HG02884 (cell line): ENCODE results near the gene ERLIN1.
A peak's percentile ranks its signal among the peaks of the same experiment; 100 is the strongest.

Experiments used
- ATAC-seq: cut with Tn5 transposase; IDR thresholded peaks from one replicate; pipeline ENCODE4 v1.9.1; 2021; ENCODE audit warnings: mild to moderate bottlenecking, moderate library complexity; ENCODE audit not compliant: unreplicated experiment

Gene ERLIN1

DNA sequence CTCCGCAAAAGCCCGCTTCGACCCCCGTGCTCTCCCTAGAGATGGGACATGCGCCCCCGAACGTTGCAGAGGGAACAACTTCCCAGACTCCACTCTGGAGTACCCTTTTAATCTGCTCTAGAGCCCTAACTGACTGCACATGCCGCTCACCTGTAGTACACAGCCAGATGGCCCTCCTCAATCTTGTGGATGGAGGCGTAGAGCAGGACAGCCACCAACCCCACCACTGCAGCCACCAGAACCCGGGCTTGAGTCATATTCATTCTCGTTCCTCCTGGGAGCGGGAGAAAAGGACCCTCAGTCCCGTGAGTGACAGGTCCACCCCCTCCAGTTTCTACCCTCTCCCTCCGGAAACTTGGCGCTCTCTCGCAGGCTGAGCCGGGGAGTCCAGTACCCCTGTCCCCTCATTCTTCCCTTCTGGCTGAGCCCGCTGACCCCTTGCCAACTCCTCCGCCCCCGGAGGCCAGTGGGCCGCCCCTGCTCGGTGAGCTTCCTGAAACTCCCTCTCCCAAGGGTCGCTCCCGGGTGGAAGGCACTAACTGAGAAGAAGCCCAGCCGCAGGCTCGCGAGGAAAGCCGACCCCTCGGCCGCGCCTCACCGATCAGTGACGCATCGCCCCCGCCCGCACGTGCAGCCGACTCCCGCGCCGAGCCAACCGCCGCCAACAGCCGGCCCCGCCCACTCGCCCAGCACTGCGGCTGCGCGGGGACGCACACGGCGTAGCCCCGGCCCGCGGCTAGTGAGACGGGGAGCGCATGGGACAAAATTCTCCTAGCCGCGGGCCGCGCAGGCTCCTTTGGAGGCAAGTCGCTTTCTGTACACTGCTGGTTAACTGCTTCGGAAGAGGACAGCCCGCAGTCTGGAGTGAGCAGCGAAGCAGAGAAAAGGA lies at the start of gene ERLIN1:
TSS of gene ERLIN1 (minus strand) at position 666 of the 889 bp plus-strand sequence. CDS start at position 263, 403 bp downstream.
- ATAC-seq: peak; percentile 73

- ATAC-seq: no peak
These were observed 46.3 kb upstream of the ERLIN1 start for GRCh38 chr10:100232101-100232500.

- ATAC-seq: no peak
These were observed 44.1 kb upstream of the ERLIN1 start for GRCh38 chr10:100229819-100230422.

GRCh38 chr10:100223879-100224278 lies 38.0 kb upstream of the ERLIN1 start:
- no peak for ATAC-seq

GRCh38 chr10:100222529-100222928 lies 36.7 kb upstream of the ERLIN1 start:
- no peak for ATAC-seq

- no peak for ATAC-seq
These were observed 30.2 kb upstream of the ERLIN1 start for GRCh38 chr10:100216006-100216405.

- ATAC-seq: no peak
These were observed 23.5 kb upstream of the ERLIN1 start for GRCh38 chr10:100209303-100209702.

DNA sequence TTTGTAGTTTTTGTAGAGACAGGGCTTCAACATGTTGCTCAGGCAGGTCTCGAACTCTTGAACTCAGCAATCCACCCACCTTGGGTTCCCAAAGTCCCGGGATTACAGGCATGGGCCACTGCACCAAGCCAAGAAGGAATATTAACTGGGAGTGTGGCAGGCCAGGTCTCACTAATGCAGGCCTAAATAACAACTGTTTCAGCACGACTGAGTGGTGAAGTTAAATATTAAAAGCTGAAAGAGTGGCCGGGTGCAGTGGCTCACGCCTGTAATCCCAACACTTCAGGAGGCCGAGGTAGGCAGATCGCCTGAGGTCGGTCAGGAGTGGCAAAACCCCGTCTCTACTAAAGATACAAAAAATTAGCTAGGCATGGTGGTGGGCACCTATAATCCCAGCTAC lies 22.4 kb upstream of the ERLIN1 start:
- ATAC-seq: no peak

GRCh38 chr10:100204370-100204769 lies 18.5 kb upstream of the ERLIN1 start:
- ATAC-seq: no peak

- no peak for ATAC-seq
These were observed 15.7 kb upstream of the ERLIN1 start for GRCh38 chr10:100201549-100201948.

DNA sequence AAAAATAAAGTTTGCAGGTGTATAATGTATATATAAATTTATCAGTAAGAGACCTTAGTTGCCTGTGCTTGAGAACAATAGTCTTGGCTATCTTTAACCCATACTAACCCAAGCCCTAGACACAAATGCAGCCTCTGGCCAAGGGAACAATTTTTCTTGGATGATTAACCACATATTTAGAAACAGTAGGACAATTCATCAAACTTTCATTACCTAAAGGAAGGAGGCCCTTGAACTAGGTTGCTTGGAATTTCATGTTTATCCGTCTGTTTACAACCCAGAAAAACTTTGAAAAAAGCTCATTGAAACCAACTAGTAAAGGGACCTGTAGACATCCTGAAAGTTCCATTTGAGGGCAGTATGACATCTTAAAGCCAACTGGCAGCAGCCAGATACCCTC lies 8.9 kb upstream of the ERLIN1 start:
- no peak for ATAC-seq

DNA sequence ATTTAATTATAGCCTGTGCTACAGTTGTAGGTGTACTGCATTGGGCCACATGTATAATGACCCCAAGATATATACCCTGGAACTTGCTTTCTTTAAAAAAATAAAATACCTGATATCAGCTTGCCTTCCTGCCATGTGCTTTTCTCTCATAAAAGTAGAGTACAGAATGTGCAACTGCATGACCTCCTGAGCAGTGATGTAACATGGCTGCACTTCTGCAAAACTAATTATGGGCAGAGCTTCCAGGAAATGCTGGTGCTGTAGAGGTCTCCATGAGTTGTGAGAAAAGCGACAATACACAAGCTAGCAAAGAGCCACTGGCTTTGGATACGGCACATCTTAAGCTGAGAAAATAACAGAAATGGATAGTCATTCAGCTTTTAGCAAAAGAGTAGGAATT lies 6.5 kb upstream of the ERLIN1 start:
- no peak for ATAC-seq

DNA sequence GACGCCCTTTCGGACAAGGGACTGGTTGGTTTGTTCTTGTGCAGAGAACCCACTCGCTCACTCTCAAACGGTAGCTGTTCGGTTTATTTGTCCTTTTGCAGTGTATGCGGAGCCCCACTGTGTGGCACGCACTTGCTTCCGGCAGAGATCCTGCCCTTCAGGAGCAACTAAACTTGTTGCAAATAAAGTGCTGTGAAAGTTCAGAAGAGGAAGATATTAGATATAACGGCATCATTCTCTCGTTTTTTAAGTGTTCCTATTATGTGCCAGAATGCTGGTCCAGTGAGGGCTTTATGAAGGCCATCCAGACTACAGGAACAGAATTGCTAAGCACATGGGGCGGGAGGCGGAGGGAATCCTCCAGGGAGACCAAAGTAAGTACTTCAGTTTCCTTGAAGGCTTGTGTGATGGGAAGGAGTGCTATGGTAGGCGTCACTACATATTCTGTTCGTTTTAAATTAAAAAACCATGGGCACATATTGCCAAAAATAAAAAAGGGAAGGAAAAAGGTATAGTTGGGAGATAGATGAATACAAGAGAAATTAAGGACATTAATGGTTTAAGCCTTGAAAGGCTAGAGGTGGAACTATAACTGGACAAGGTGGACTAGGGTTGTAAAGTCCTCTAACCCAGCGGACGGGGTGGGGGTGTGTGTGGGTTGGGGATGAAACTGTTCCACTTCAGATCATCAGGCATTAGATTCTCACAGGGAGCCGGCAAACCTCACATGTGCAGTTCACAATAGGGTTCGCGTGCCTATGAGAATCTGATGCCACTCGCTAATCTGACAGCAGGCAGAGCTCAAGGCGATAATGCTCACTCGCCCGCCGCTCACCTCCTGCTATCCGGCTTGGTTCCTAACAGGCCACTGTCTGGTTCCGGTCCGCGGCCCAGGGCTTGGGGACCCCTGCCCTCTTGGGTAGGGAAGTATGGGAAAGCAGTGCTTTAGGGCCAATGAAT lies 704 bp upstream of the ERLIN1 start:
- ATAC-seq: peak; percentile 36

DNA sequence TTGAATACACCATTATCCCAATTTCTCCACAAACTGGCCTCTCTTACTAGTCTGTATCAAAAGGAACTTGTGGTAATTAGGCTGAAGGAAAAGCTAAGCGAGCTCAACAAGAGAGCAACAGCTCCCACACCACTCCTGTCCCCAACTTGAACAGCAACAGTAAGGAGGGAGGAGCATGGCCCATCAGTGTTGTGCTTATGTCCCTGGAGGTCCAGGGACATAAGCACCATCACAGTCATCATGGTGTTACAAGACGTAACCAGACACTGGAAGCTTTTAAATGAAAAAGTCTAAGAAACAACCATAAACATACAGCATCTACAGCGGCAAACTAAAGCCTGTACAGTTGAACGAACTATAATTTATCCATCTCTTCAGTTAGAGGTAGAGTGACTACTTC lies 989 bp downstream of the ERLIN1 start:
- ATAC-seq: no peak

DNA sequence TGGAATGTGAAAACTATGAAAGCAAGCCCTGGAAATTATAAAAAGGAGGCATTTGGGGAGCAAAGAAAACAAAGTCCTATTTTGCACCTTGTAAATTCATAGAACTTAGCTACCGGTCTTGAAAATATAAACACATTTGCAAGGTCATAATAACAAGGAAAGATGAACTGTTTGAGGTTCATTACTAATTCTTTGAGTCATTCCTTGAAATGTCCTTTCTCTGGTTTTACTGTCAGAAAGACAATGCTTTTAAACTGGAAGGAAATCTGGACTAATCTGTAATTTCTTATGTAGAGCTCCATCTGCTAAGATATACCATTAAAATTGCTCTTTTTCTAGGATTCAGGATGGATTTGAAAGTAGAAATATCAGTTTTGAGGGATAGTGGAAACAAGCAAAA lies 1.4 kb downstream of the ERLIN1 start:
- no peak for ATAC-seq

- no peak for ATAC-seq
These were observed 2.3 kb downstream of the ERLIN1 start for GRCh38 chr10:100183481-100183880.

- no peak for ATAC-seq
These were observed 2.9 kb downstream of the ERLIN1 start for GRCh38 chr10:100182908-100183307.

DNA sequence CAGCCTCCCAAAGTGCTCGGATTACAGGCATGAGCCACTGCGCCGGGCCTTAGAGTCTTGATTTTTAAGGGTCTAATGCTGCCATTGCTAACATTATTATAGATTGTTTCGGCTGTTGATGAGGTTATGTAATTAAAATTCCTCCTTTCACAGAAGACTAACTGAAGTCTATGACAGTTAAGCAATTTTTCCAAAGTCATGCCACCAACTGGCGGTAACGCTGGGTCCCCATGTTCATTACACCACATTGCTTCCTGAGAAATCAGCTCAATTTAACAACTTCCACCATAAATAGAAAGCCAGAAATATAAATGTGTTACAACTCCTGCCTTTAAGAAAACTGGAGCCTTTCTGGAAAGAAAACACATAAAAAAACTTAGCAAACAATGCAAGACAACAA lies 3.5 kb downstream of the ERLIN1 start:
- ATAC-seq: no peak

DNA sequence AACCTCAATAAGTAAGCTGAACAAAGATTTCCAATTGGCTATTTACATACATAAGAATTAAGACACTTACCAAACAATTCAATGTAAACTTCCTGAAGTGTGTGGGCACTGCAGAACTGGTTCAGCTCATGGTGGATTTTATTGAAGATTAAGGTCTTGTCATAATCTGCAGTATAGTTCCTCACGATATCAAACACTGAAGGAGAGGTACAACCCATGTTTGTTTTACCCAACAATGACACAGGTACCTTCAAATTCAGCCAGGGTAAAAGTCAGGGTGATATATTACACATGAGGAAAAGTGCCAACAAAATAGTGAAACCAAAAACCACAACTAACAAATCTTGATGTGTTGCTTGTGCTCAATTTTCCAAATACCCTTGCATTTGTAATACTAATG lies 10.0 kb downstream of the ERLIN1 start:
- no peak for ATAC-seq

DNA sequence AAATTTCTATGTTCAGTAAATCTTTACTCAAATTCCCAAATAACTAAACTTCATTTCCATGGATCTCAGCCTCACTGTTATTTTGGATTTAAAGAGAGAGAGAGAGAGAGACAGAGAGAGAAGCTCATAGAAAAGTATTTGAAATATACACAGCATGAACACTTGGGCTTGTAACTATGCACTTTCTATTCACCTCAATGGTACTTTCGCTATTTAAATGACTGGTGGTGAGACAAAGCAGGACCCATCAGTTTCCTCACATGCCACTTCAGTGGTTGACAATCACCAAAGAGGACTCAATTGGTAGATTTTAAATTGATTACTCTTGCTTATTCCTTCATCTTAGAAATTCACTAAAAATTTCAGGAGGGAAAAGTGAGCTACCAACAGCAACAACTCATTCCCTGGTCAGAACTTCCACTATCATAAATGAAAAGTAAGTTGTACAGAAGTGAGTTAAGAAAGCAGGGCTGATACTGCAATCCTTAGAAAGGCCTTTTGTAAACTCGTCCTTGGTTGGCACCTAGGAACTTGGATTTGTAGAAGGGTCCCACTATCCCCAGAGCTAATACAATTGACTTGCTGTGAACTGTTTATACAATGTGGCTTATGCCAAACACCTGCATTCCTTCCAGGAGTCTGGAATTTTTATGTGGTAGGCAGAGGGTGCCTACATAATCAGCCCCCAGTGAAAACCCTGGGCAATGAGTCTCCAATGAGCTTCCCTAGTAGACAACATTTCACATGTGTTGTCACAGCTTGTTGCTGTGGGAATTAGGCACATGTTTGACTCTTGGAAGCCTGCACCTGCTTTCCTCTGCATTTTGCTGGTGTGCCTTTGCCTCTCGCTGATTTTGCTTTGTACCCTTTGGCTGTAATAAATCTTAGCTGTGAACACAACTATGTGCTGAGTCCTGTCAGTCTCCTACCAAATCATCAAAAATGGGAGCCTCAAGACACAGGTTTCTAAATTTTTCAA lies 10.8 kb downstream of the ERLIN1 start:
- ATAC-seq: peak; percentile 84
